HCT116 (cell line): ENCODE results near the gene RIPOR3. TPM values are rescaled to one million over a fixed set of nuclear protein-coding genes. Genes with fewer than 3 reads are reported as not detected.
"Not testable (repeated sequence)": the region's sequence is repeated elsewhere in the genome, so short reads cannot be mapped to it uniquely, and the experiment has no call there.

Experiments used
- ATAC-seq: fragments of 200-7000 bp; cut with Tn5 transposase; 2 replicates; pipeline ENCODE4 v1.9.1; 2020; ENCODE audit warnings: mild to moderate bottlenecking, moderate library complexity
- BruUV-seq: library from RNA; stranded (reverse); fragments of 400-500 nt; replicated peaks from 2 replicates; lab custom pipeline; 2021; lab: Mats Ljungman, UMichigan
- CTCF ChIA-PET: fragments of 300-600 bp; sonication (Branson Sonifier 250); formaldehyde crosslinking; loops from one replicate; lab custom pipeline; 2021; ENCODE audit warnings: antibody characterized with exemption; lab: Charles Lee
- POLR2A ChIA-PET: fragments of 300-600, 350-600 bp; sonication (Branson Sonifier 250); formaldehyde crosslinking; loops from one replicate; lab custom pipeline; 2021; ENCODE audit warnings: antibody characterized with exemption; lab: Charles Lee
- RAD21 ChIA-PET, 2 experiments: fragments of 300-600 bp; sonication (Branson Sonifier 250); formaldehyde crosslinking; loops; one replicate each; lab custom pipeline; 2023; ENCODE audit warnings: low total read pairs in 2 of 2; ENCODE audit not compliant: uncharacterized antibody in 2 of 2, unreplicated experiment in 2 of 2, low non-redundant PET in 1 of 2; lab: Charles Lee
- DNase-seq: peaks from one replicate; pipeline ENCODE4 v3.0.0-alpha.2; 2010; ENCODE audit warnings: low read depth, low spot score
- H2AFZ ChIP-seq: fragments of 200-600 bp; shearing (Covaris generic), sonication (generic); 2 replicates; pipeline ENCODE4 v1.6.1; 2017; ENCODE audit warnings: low read depth, mixed run types, mixed read lengths, antibody characterized with exemption, low read length; ENCODE audit not compliant: poor library complexity, severe bottlenecking
- H3K27ac ChIP-seq: 2 replicates; pipeline ENCODE4 v1.5.1; 2012; ENCODE audit warnings: low read depth, low read length
- H3K27me3 ChIP-seq: fragments of 200-600 bp; sonication (generic); 2 replicates; pipeline ENCODE4 v1.6.1; 2016; ENCODE audit warnings: mixed run types, low read length, mixed read lengths; ENCODE audit not compliant: insufficient read depth
- H3K36me3 ChIP-seq, 2 experiments: fragments of 200-500 bp in 1 of 2; fragments of 200-600 bp in 1 of 2; sonication (Bioruptor generic) in 1 of 2; sonication (generic) in 1 of 2; 2 replicates each; pipeline versions ENCODE4 v1.5.1 to v1.6.1; 2014 to 2016; ENCODE audit warnings: low read length in 2 of 2, inconsistent platforms in 1 of 2, mixed read lengths in 1 of 2, mixed run types in 1 of 2; ENCODE audit not compliant: insufficient read depth in 2 of 2, control insufficient read depth in 1 of 2
- H3K4me1 ChIP-seq, 2 experiments: fragments of 200-600 bp in 1 of 2; sonication (generic) in 1 of 2; 2 replicates each; pipeline versions ENCODE4 v1.5.1 to v1.6.1; 2012 to 2017; ENCODE audit warnings: low read length in 2 of 2, inconsistent platforms in 1 of 2, mild to moderate bottlenecking in 1 of 2, mixed read lengths in 1 of 2, mixed run types in 1 of 2, moderate library complexity in 1 of 2; ENCODE audit not compliant: insufficient read depth in 2 of 2, control insufficient read depth in 1 of 2
- H3K4me2 ChIP-seq: fragments of 200-600 bp; sonication (generic); 2 replicates; pipeline ENCODE4 v1.6.1; 2017; ENCODE audit warnings: mixed run types, low read length, mixed read lengths
- H3K4me3 ChIP-seq, 2 experiments: fragments of 200-600 bp in 1 of 2; sonication (generic) in 1 of 2; replicated peaks in 1 of 2; 2 replicates each; pipeline ENCODE4 v1.5.1; 2011 to 2016; ENCODE audit warnings: low read length in 2 of 2, control low read depth in 1 of 2, low read depth in 1 of 2, mild to moderate bottlenecking in 1 of 2, mixed read lengths in 1 of 2, mixed run types in 1 of 2
- H3K79me2 ChIP-seq: fragments of 200-600 bp; sonication (generic); 2 replicates; pipeline ENCODE4 v1.6.1; 2017; ENCODE audit warnings: mild to moderate bottlenecking, mixed run types, low read length, moderate library complexity, mixed read lengths; ENCODE audit not compliant: insufficient read depth
- H3K9ac ChIP-seq: fragments of 200-600 bp; sonication (generic); 2 replicates; pipeline ENCODE4 v1.6.1; 2016; ENCODE audit warnings: low read length, mixed read lengths
- H3K9me2 ChIP-seq: fragments of 200-600 bp; sonication (generic), shearing (Covaris generic); 2 replicates; pipeline ENCODE4 v1.6.1; 2017; ENCODE audit warnings: mixed run types, mild to moderate bottlenecking, moderate library complexity; ENCODE audit not compliant: insufficient read depth
- H3K9me3 ChIP-seq, 2 experiments: fragments of 200-500 bp in 1 of 2; fragments of 200-600 bp in 1 of 2; sonication (Bioruptor generic) in 1 of 2; sonication (generic) in 1 of 2; 2 replicates each; pipeline ENCODE4 v1.6.1; 2014 to 2017; ENCODE audit warnings: low read length in 2 of 2, mixed read lengths in 2 of 2, inconsistent platforms in 1 of 2, low read depth in 1 of 2, mild to moderate bottlenecking in 1 of 2, mixed run types in 1 of 2, moderate library complexity in 1 of 2; ENCODE audit not compliant: control insufficient read depth in 1 of 2, insufficient read depth in 1 of 2
- H4K20me1 ChIP-seq: fragments of 200-600 bp; sonication (generic), shearing (Covaris generic); 2 replicates; pipeline ENCODE4 v1.6.1; 2017; ENCODE audit warnings: mixed run types, mild to moderate bottlenecking, moderate library complexity; ENCODE audit not compliant: insufficient read depth
- CBX3 ChIP-seq: IDR thresholded peaks from 2 replicates; pipeline ENCODE4 v1.6.1; 2012; ENCODE audit warnings: low read depth
- EGR1 ChIP-seq: IDR thresholded peaks from 2 replicates; pipeline ENCODE4 v1.6.1; 2012; ENCODE audit warnings: low read depth
- ELF1 ChIP-seq: IDR thresholded peaks from 2 replicates; pipeline ENCODE4 v1.6.1; 2012; ENCODE audit warnings: low read depth, borderline replicate concordance
- EZH2 ChIP-seq: fragments of 200-600 bp; sonication (generic); IDR thresholded peaks from 2 replicates; pipeline ENCODE4 v1.6.1; 2017; ENCODE audit warnings: antibody characterized with exemption, mixed run types
- JUND ChIP-seq: IDR thresholded peaks from 2 replicates; pipeline ENCODE4 v1.6.1; 2012
- SRF ChIP-seq: IDR thresholded peaks from 2 replicates; pipeline ENCODE4 v1.6.1; 2012; ENCODE audit warnings: low read depth
- YY1 ChIP-seq: IDR thresholded peaks from 2 replicates; pipeline ENCODE4 v1.6.1; 2011; ENCODE audit warnings: low read length, low read depth, moderate library complexity, mild to moderate bottlenecking; ENCODE audit not compliant: insufficient replicate concordance; ENCODE audit errors: extremely low read depth
- ZNF274 ChIP-seq: fragments of 200-500 bp; sonication (Bioruptor generic); IDR thresholded peaks from 2 replicates; pipeline ENCODE4 v1.6.1; 2014; ENCODE audit warnings: mild to moderate bottlenecking, low read depth, low read length, inconsistent platforms
- intact Hi-C: fragments of 100-400 bp; cut with micrococcal nuclease; formaldehyde crosslinking; loops from 2 replicates; pipeline ENCODE4 v1.10.0; 2022
- total RNA-seq: library from RNA; stranded (reverse); gene quantifications from one replicate; pipeline ENCODE4 v1.2.1, GENCODE V29; 2021; ENCODE audit not compliant: unreplicated experiment
- TF ChIP-seq, protein P1 (sequence below): IDR thresholded peaks from 2 replicates; pipeline ENCODE4 v1.6.1; 2012

Gene RIPOR3
- total RNA-seq, 1 experiment from 2014 or later = 0.22 TPM

DNA sequence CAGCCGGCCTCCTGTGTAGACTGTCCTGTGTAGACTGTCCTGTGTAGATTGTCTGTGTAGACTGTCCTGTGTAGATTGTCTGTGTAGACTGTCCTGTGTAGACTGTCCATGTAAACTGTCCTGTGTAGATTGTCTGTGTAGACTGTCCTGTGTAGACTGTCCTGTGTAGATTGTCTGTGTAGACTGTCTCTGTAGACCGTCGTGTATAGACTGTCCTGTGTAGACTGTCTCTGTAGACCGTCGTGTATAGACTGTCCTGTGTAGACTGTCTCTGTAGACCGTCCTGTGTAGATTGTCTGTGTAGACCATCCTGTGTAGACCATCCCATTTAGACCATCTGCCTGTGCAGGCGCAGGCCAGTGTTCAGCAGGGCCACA, 121.9 kb downstream of the RIPOR3 start:
- Histone ChIP-seq H3K79me2 (peaks cover 55% of the 10 kb centered on the region), H3K4me2 (peak overlapping the region; percentile 21), H3K9ac (peak overlapping the region; percentile 8; the same call in 1 of the 2 replicates), H3K4me1 (peaks cover 17 to 38% of the 10 kb centered on the region in 2 experiments), H3K36me3 (peaks cover 12 to 34% of the 10 kb centered on the region in 2 experiments), H3K27ac (peak overlapping the region; percentile 51)
- ATAC-seq = peak; percentile 16; the same call in 1 of the 2 replicates
- RAD21 ChIA-PET, DNase-seq, H4K20me1 ChIP-seq, H3K4me3 ChIP-seq, H3K9me2 ChIP-seq, H3K27me3 ChIP-seq, H2AFZ ChIP-seq, BruUV-seq, H3K9me3 ChIP-seq, intact Hi-C loops, POLR2A ChIA-PET: not testable (repeated sequence)
- CTCF ChIA-PET = interaction anchor here (1.4 to 1.6 kb wide), 2 partner anchors 8 to 16 kb away, joined by 4 to 8 read pairs; no protein-coding TSS in a partner anchor

DNA sequence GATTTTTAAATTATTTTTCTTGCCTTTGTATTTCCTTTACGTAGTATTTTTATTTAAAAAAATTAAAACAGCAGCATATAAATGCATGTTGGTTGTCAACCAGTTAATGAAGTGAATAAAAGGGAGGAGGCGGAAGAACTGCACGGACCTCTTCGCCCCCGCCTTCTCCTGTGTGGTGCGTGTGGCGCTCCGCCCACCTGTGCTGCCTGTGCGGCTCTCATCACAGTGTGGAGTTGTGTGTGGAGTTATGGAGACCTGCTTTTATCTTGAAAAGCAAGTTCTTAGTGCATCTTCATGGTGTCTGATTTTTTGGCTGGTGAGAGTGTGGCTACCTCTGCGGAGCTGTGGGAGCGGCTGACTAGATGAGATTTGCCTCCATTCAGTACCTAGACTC, 122.8 kb downstream of the RIPOR3 start:
- intact Hi-C loops = no loop called here
- H3K4me3 ChIP-seq = no peak overlapping the region
- peaks cover 61% of the 10 kb centered on the region for H3K79me2 ChIP-seq
- no peaks in the 10 kb centered on the region for H4K20me1 ChIP-seq
- RAD21 ChIA-PET = no interaction called here
- peaks cover 21 to 47% of the 10 kb centered on the region in 2 experiments for H3K4me1 ChIP-seq
- H3K36me3 ChIP-seq = peaks cover 10 to 34% of the 10 kb centered on the region in 2 experiments
- no TSS peak for BruUV-seq
- H2AFZ ChIP-seq = no peak overlapping the region
- H3K4me2 ChIP-seq = no peak overlapping the region
- TF ChIP-seq EGR1 (no peak), YY1 (no peak), ELF1 (no peak), SRF (no peak), JUND (no peak), CBX3 (no peak), EZH2 (no peak), ZNF274 (no peak)
- TF ChIP-seq, protein P1, sequence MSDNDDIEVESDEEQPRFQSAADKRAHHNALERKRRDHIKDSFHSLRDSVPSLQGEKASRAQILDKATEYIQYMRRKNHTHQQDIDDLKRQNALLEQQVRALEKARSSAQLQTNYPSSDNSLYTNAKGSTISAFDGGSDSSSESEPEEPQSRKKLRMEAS = no peak
- H3K9ac ChIP-seq = no peak overlapping the region
- no peak for ATAC-seq
- POLR2A ChIA-PET = no interaction called here
- DNase-seq = no peak
- H3K27ac ChIP-seq = no peak overlapping the region
- H3K9me2 ChIP-seq = no peaks in the 10 kb centered on the region
- CTCF ChIA-PET = interaction anchor here (2.4 kb wide), 1 partner anchor 8 kb away, joined by 8 read pairs; no protein-coding TSS in a partner anchor
- H3K27me3 ChIP-seq = no peaks in the 10 kb centered on the region
- H3K9me3 ChIP-seq = no peaks in the 10 kb centered on the region
